ENCODE measurements around the gene PLPPR1.

DNA sequence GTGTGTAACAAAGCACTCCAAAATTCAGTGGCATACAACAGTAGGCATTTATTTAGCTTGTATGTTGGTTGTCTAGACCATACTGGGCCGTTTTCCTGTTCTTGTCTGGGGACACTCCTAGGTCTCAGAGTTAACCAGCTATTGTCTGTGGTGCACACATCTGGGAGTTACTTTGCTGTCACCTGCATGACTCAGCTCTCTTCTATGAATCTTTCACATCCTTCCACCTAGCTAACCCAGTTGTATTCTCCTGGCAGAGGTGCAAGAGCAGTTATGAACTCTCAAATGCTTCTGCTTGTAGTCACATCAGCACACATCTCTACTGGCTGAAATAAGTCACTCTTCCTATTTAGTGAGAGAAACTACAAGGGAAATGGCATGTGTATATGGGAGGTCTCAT, 218.2 kb downstream of the PLPPR1 start:
- TF ChIP-seq, protein P1, sequence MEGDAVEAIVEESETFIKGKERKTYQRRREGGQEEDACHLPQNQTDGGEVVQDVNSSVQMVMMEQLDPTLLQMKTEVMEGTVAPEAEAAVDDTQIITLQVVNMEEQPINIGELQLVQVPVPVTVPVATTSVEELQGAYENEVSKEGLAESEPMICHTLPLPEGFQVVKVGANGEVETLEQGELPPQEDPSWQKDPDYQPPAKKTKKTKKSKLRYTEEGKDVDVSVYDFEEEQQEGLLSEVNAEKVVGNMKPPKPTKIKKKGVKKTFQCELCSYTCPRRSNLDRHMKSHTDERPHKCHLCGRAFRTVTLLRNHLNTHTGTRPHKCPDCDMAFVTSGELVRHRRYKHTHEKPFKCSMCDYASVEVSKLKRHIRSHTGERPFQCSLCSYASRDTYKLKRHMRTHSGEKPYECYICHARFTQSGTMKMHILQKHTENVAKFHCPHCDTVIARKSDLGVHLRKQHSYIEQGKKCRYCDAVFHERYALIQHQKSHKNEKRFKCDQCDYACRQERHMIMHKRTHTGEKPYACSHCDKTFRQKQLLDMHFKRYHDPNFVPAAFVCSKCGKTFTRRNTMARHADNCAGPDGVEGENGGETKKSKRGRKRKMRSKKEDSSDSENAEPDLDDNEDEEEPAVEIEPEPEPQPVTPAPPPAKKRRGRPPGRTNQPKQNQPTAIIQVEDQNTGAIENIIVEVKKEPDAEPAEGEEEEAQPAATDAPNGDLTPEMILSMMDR (conservative IDR thresholded peaks at IDR 0.05 in 1 of 2, IDR thresholded peaks at IDR 0.05 in 1 of 2; ENCODE audit: low read depth in 1 of 2, low read length in 2 of 2) = no peak
- TF ChIP-seq EZH2 (IDR thresholded peaks at IDR 0.05; ENCODE audit: low read length, missing control alignments) = no peak
